GM18867 (cell line): Measurements from ENCODE around the gene STPG1.

Source experiments
- ATAC-seq: cut with Tn5 transposase; IDR thresholded peaks from one replicate; pipeline ENCODE4 v1.9.1; 2021; ENCODE audit warnings: mild to moderate bottlenecking, moderate library complexity; ENCODE audit not compliant: unreplicated experiment

STPG1 gene

DNA sequence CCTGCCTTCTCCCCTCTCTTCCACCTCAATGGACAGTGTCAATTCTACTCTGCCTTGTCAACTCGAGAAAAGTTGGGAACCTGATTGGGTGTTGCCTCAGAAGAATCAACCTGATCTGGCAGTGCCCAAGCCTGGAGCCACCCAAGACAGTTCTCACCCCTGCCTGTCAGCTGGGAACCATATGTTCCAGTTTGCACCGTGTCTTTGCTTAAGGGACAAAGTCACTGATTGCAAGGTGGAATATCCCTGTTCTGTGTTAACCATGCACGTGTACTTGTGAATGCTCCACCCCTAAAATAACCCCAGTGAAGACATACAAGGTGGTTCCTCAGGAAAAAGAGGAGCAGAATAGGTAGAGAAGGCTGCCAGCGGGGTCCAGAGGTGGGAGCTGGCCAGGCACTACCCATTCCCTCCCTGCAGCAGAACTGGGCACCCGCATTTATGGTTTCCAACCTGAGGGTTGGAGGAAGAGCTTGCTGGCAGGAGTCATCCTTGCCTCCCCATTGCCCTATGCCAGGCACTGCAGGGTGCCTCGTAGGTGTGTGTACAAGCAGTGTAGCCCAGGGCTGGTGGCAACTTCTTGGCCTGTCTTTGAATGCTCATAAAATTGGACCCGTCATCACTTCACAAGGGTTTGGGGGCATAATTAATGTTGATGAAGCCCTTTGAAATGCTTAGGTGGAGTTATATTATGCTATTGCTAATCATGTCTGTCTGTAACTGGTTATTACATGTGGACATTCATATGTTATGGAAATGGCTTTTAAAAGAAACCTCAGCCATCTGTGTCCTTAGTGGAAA lies 13.4 kb upstream of the STPG1 start:
- no peak for ATAC-seq

DNA sequence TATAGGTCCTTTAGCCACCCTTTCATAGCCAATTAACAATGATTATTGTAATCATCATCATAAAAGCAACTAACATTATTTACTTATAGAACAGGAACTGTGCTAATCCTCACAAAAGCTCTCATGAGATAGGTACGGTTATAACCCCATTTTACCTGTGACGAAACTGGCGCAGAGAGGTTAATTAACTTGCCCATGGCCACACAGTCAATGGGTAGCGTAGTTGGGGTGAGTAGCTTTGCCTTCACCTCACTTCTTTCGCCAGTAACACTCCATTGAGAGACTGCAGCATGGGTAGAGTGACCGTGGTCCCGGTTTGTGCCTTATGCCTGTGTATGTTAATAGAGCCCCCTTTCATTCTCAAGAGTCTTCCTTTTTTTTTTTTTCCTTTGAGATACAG lies 12.3 kb upstream of the STPG1 start:
- no peak for ATAC-seq

DNA sequence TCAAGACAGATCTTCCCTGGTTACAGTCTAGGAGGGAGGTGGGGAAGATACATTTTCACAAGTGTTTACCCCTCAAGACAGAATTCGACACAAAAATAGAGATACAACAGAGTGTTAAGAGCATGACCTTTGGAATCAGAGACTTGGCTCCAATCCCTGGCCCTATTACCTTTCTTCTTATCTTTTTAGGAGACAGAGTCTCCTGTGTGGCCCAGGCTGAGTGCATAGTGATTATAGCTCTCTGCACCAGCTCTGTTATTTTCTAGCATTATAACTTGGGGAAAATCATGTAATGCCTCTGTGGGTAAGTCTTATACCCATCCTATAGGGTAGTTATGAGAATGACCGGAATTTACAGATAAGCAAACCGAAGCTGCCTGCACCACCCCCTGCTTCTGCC lies 11.9 kb upstream of the STPG1 start:
- ATAC-seq: no peak

DNA sequence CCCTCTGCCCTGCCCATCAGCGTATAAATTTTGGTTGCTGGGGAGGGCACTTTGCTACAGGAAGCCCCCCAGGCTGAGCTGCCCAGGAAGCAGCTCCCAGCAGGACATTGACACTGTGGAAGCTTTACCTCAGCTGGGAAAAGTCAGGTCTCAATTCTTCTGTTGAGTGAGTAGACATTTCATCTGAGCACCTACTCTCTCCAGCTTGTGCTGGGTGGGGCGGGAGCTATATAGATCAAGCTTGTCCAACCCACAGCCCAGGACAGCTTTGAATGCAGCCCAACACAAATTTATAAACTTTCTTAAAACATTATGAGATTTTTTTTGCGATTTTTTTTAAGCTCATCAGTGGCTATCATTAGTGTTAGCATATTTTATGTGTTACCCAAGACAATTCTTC lies 11.4 kb upstream of the STPG1 start:
- ATAC-seq: no peak

DNA sequence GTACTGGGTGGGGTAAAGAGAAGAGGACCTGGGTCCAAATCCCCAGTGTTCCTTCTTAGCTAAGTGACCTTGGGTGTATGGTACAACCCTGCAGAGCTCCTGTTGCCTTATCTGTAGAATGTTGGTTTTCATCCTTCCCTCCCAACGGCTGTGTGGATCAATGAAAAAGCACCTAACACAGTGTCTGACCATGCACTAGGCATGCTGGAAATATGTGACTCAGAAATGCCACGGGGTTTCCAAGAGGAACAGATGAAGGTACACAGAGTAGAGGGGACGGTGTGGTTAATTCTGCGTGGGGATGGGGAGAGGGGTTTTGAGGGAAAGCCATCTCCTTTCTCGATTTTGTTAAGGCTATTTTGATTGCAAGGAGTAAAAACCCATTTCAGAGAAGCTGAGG lies 10.6 kb upstream of the STPG1 start:
- no peak for ATAC-seq

- no peak for ATAC-seq
These were observed 7.9 kb upstream of the STPG1 start for GRCh38 chr1:24421502-24421901.

GRCh38 chr1:24420547-24420946 lies 7.0 kb upstream of the STPG1 start:
- ATAC-seq: no peak

GRCh38 chr1:24418898-24419628 lies 5.5 kb upstream of the STPG1 start:
- no peak for ATAC-seq

GRCh38 chr1:24417681-24418080 lies 4.1 kb upstream of the STPG1 start:
- no peak for ATAC-seq

DNA sequence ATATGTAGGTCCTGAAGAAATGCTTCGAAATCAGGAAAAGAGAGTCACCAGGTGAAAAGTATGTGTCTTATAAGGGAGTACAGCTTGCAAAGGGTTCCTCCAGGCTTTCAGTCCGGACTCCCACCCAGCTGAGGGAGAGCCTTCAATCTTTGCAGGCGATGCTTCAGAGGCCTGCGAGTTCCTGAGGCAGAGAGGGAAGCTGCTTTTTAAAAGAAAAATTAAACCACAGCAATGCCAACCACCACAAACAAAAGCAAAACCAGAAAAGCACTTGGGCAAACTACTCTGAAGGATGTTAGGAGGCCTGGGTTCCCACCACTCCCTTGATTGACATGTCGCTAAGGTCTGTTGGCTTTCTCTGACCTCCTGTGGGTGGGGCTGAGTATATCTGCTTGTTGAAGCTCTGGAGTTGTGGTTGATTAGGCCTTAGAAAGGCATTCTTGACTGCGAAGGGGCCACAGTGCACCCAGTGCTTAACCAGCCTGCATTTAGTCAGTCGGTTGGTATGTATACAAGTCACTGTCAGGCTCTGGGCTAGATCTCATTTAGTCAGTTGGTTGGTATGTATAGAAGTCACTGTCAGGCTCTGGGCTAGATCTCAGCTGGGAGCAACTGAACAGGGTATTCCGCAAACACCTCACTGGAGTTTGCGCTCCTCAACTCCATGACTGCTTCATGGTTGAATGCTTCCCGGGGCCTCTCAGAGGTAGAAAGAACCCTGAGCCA lies 3.2 kb upstream of the STPG1 start:
- ATAC-seq: peak; percentile 29

- no peak for ATAC-seq
These were observed 2.5 kb upstream of the STPG1 start for GRCh38 chr1:24415910-24416665.

DNA sequence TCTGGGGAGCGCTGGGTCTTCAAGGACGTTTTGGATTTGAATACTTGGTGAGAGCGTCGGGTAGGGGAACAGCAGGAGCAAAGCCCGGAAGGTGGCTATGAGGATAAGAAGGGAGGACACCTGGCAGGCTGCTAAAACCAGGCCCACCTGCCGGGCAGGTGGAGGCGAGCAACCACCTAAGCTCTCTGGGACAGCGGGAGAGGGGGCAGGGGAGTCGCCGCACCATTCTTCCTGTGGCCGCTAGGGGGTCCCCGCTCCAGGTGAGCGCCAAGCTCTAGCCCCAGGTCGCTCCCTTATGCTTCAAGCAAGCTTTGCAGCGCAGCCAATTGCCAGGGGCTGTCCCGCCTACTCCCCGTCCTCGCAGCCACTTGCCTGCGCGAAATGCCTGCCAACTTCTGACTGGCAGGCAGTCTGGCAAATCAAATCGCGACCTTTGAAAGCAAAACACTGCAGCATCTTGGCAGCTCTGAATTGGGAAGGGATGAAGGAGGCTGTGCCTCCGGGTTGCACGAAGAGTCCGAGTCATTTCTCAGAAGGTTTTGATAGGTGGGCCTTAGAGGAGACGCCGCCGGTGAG lies 1.8 kb upstream of the STPG1 start, which contains the start of gene NIPAL3:
Gene NIPAL3 (plus strand): TSS at position 469 of the 576 bp plus-strand sequence. CDS start 3,746 bp downstream, outside the sequence.
- ATAC-seq: peak; percentile 88

- ATAC-seq: no peak
These were observed 1.3 kb upstream of the STPG1 start for GRCh38 chr1:24414775-24415333.

DNA sequence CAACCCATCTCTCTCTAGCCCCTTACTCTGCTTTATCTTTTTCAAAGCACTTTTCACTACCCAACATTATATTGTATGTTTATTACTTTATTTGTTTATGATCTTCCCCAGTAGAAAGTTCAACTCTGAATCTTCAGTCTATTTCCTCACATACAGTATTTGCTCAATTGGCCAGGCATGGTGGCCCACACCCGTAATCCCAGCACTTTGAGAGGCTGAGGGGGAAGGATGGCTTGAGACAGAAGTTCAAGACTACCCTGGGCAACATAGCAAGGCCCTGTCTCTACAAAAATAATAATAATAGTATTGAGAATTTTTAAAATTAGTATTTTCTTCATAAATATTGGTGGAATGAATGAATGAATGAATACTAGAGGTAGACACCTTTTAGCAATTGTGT lies 1.2 kb downstream of the STPG1 start:
- no peak for ATAC-seq

GRCh38 chr1:24411963-24412362 lies 1.6 kb downstream of the STPG1 start:
- no peak for ATAC-seq

DNA sequence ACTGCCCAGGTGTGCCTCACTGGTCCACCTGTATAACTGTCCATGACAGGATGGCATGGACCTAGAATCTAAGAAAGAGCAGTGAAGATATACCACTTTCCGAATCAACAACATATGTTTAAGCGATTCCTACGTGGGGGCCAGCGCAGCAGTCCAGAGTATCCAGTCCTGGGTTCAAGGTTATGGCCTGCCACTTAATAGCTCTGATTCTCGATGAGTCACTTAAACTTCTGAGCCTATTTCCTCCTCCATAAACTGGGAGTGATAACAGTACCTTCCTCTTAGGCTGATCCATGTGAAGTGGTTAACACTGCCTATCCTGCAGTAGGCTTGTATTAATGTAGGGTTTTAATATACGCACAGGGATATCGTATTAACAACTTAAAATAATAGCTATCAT lies 2.8 kb downstream of the STPG1 start:
- ATAC-seq: no peak

- no peak for ATAC-seq
These were observed 4.0 kb downstream of the STPG1 start for GRCh38 chr1:24409535-24409934.

DNA sequence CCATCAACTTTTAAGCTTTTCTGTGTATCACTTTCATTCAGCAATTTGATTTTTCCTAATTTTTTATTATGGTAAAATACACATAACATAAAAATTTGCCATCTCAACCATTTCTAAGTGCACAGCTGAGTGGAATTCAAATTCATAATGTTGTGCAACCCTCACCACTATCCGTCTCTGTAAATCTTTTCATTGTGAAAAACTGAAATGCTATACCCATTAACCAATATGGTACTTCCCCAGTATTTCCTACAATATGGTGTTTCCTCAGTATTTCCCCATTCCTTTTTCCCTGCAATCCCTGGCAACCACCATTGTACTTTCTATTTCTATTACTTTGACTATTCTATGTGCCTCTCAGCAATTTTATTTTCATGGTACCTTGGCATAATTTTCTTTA lies 6.8 kb downstream of the STPG1 start:
- no peak for ATAC-seq

GRCh38 chr1:24403806-24404205 lies 9.8 kb downstream of the STPG1 start:
- no peak for ATAC-seq

DNA sequence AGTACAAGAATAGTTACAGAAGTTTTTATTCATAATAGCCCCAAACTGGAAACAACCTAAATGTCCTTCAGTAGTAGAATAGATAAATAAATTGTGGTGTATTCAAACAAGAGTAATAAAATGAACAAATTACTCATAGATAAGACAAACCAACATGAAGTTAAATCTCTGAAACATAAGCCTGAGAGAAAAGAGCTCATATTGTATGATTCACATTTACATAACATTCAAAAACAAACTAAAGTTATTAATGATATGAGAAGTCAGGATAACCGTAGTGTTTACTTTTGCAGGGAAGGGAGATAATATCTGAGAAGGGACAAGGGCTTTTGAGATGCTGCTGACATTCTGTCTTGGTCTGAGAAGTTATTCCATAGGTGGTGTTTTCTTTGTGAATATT lies 13.5 kb downstream of the STPG1 start:
- no peak for ATAC-seq
